ENCODE results near the gene TANC1. TPM values are rescaled to one million over a fixed set of nuclear protein-coding genes. Genes with fewer than 3 reads are reported as not detected.

TANC1 gene
- total RNA-seq, 1 experiment from 2014 or later, result 2.5 TPM

DNA sequence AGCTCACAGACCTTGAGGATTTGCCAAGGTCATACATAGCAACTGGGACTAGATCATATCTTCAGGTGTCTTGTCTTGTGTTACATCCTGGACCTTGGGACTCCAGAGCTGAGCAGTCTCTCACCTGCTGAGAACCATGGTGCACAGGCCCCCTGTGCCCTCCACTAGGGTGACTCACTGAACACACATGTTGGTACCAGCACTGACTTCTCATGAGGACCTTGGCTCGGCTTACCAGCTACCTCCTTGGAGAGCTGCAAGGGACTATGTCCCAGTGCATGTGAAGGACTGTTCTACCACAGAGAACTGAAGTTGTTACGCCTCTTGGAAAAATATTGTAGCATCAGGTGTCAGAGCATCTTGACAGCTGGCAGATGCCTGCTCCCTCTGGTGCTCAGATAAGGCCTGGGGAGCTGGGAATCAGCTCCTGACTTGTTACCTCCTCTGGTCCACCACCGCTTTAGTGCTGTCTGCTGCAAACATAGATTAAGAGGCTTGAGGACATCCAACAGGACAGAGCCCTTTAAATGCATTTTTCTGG lies 246.0 kb downstream of the TANC1 start:
- WGBS (ENCODE audit: extremely low coverage, insufficient read length, low lambda C conversion rate), result no CpG with 5 or more reads among the region's 3 CpGs
- Histone ChIP-seq H3K27me3 (ENCODE audit: insufficient read depth, low read length) (peaks cover 43% of the 10 kb centered on the region), H2AK5ac (ENCODE audit: insufficient read length, low read length) (no peak overlapping the region), H3K4me2 (ENCODE audit: insufficient read depth, insufficient read length, low read length) (no peak overlapping the region), H3K18ac (ENCODE audit: insufficient read length, low read depth, low read length) (no peak overlapping the region), H3K56ac (ENCODE audit: insufficient read length, low read depth, low read length) (no peak overlapping the region), H2AFZ (ENCODE audit: low read length) (no peak overlapping the region), H2BK120ac (ENCODE audit: low read depth, low read length, poor library complexity, severe bottlenecking) (no peak overlapping the region), H3K4ac (ENCODE audit: low read depth, low read length) (no peak overlapping the region), H4K8ac (replicated peaks; ENCODE audit: insufficient read length, low read depth, low read length) (no peak overlapping the region), H3K9ac (ENCODE audit: extremely low read depth, insufficient read length, low read length) (no peak overlapping the region), H3K79me1 (ENCODE audit: insufficient read depth, low read depth, low read length, poor library complexity, severe bottlenecking) (no peaks in the 10 kb centered on the region), H3K23me2 (ENCODE audit: insufficient read length, low read depth, low read length, poor library complexity, severe bottlenecking) (peaks cover 3% of the 10 kb centered on the region), H3K4me1 (ENCODE audit: insufficient read depth, low read length) (no peaks in the 10 kb centered on the region; the same call in 1 of the 2 replicates), H3K14ac (ENCODE audit: insufficient read depth, low read length) (no peak overlapping the region), H2BK12ac (ENCODE audit: insufficient read length, low read depth, low read length) (no peak overlapping the region), H3T11ph (ENCODE audit: low read length) (no peak overlapping the region), H2BK20ac (ENCODE audit: low read depth, low read length, poor library complexity, severe bottlenecking) (no peak overlapping the region), H3K23ac (ENCODE audit: insufficient read length, low read depth, low read length) (no peak overlapping the region), H4K20me1 (ENCODE audit: control insufficient read depth, insufficient read depth, insufficient read length) (no peaks in the 10 kb centered on the region), H2BK15ac (ENCODE audit: low read depth, low read length) (no peak overlapping the region), H3K9me3 (ENCODE audit: control insufficient read depth, low read depth, low read length) (no peaks in the 10 kb centered on the region), H2BK5ac (ENCODE audit: insufficient read length, low read length) (no peak overlapping the region), H3K79me2 (ENCODE audit: insufficient read depth, low read length) (no peaks in the 10 kb centered on the region), H4K91ac (ENCODE audit: insufficient read length, low read depth, low read length) (no peak overlapping the region), H4K5ac (ENCODE audit: insufficient read length, low read depth, low read length) (no peak overlapping the region), H3K27ac (ENCODE audit: insufficient read length, low read depth, low read length) (no peak overlapping the region)
- no peaks in the 10 kb centered on the region for H3K9me3 Mint-ChIP-seq
- TF ChIP-seq, protein P1, sequence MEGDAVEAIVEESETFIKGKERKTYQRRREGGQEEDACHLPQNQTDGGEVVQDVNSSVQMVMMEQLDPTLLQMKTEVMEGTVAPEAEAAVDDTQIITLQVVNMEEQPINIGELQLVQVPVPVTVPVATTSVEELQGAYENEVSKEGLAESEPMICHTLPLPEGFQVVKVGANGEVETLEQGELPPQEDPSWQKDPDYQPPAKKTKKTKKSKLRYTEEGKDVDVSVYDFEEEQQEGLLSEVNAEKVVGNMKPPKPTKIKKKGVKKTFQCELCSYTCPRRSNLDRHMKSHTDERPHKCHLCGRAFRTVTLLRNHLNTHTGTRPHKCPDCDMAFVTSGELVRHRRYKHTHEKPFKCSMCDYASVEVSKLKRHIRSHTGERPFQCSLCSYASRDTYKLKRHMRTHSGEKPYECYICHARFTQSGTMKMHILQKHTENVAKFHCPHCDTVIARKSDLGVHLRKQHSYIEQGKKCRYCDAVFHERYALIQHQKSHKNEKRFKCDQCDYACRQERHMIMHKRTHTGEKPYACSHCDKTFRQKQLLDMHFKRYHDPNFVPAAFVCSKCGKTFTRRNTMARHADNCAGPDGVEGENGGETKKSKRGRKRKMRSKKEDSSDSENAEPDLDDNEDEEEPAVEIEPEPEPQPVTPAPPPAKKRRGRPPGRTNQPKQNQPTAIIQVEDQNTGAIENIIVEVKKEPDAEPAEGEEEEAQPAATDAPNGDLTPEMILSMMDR (conservative IDR thresholded peaks at IDR 0.05), result no peak
- peaks cover 80% of the 10 kb centered on the region for H3K27me3 Mint-ChIP-seq (ENCODE audit: low read depth)
- H3K4me3 Mint-ChIP-seq, result no peak overlapping the region
- H3K4me1 Mint-ChIP-seq, result peaks cover 25 to 31% of the 10 kb centered on the region in 2 experiments
- DNase-seq, result no peak
- H3K36me3 Mint-ChIP-seq (ENCODE audit: insufficient read depth in 1 of 3, low read depth in 3 of 3), result no peaks in the 10 kb centered on the region; a peak in 2 of 7 replicates
- no peak overlapping the region; a peak in 1 of 7 replicates for H3K27ac Mint-ChIP-seq
